OCI-LY7 (cell line): ENCODE results near the gene MFRP. TPM values are rescaled to one million over a fixed set of nuclear protein-coding genes. Genes with fewer than 3 reads are reported as not detected.

Experiments
- BruUV-seq: library from RNA; stranded (reverse); fragments of 400-500 nt; replicated peaks from 2 replicates; lab custom pipeline; 2021; lab: Mats Ljungman, UMichigan
- CTCF ChIA-PET: fragments of 300-600 bp; sonication (Branson Sonifier 250); formaldehyde crosslinking; loops from one replicate; lab custom pipeline; 2022; ENCODE audit warnings: antibody characterized with exemption; ENCODE audit not compliant: unreplicated experiment; lab: Charles Lee
- POLR2A ChIA-PET: fragments of 300-600 bp; sonication (Branson Sonifier 250); formaldehyde crosslinking; loops from one replicate; lab custom pipeline; 2022; ENCODE audit warnings: antibody characterized with exemption; lab: Charles Lee
- DNase-seq: peaks from one replicate; pipeline ENCODE4 v3.0.0-alpha.2; 2015; ENCODE audit warnings: low spot score
- H2AFZ ChIP-seq: fragments of 200-600 bp; sonication (generic), shearing (Covaris generic); 2 replicates; pipeline ENCODE4 v1.6.1; 2014; ENCODE audit warnings: mild to moderate bottlenecking, antibody characterized with exemption, low read length, moderate library complexity
- H3K27ac ChIP-seq: fragments of 200-600 bp; sonication (generic); 2 replicates; pipeline ENCODE4 v1.5.1; 2014; ENCODE audit warnings: mixed run types, low read depth, mild to moderate bottlenecking, moderate library complexity, low read length, inconsistent platforms; ENCODE audit not compliant: poor library complexity, severe bottlenecking
- H3K36me3 ChIP-seq: fragments of 200-600 bp; sonication (generic); 2 replicates; pipeline ENCODE4 v1.6.1; 2014; ENCODE audit warnings: mild to moderate bottlenecking, antibody characterized with exemption, low read length, moderate library complexity, mixed read lengths; ENCODE audit not compliant: insufficient read depth
- H3K4me1 ChIP-seq: fragments of 200-600 bp; sonication (generic); 2 replicates; pipeline ENCODE4 v1.5.1; 2014; ENCODE audit warnings: mild to moderate bottlenecking, low read length; ENCODE audit not compliant: insufficient read depth, poor library complexity, severe bottlenecking
- H3K4me2 ChIP-seq: fragments of 200-600 bp; sonication (generic); 2 replicates; pipeline ENCODE4 v1.6.1; 2014; ENCODE audit warnings: mild to moderate bottlenecking, low read length
- H3K4me3 ChIP-seq: fragments of 200-600 bp; sonication (generic); 2 replicates; pipeline ENCODE4 v1.5.1; 2014; ENCODE audit warnings: mild to moderate bottlenecking, low read depth, low read length; ENCODE audit not compliant: poor library complexity, severe bottlenecking
- H3K79me2 ChIP-seq: fragments of 200-600 bp; sonication (generic); 2 replicates; pipeline ENCODE4 v1.6.1; 2016; ENCODE audit warnings: low read depth, mild to moderate bottlenecking, low read length, moderate library complexity, mixed read lengths; ENCODE audit not compliant: insufficient read depth
- H3K9me2 ChIP-seq: fragments of 200-600 bp; sonication (generic); 2 replicates; pipeline ENCODE4 v1.6.1; 2016; ENCODE audit warnings: mild to moderate bottlenecking, low read length, mixed read lengths; ENCODE audit not compliant: insufficient read depth
- H3K9me3 ChIP-seq: fragments of 200-600 bp; sonication (generic); 2 replicates; pipeline ENCODE4 v1.6.1; 2014; ENCODE audit warnings: mild to moderate bottlenecking, mixed run types, low read length, mixed read lengths
- H4K20me1 ChIP-seq: fragments of 200-600 bp; sonication (generic); 2 replicates; pipeline ENCODE4 v1.6.1; 2014; ENCODE audit warnings: mild to moderate bottlenecking, antibody characterized with exemption, low read length, moderate library complexity, mixed read lengths; ENCODE audit not compliant: insufficient read depth
- CTCF ChIP-seq: fragments of 200-600 bp; sonication (generic); conservative IDR thresholded peaks from 2 replicates; pipeline ENCODE4 v1.5.1; 2014; ENCODE audit warnings: mild to moderate bottlenecking, antibody characterized with exemption, low read length, moderate library complexity, mixed read lengths
- EZH2phosphoT487 ChIP-seq: fragments of 200-600 bp; sonication (generic); IDR thresholded peaks from 2 replicates; pipeline ENCODE4 v1.6.1; 2018; ENCODE audit warnings: low read depth, borderline replicate concordance, mild to moderate bottlenecking, mixed run types, antibody characterized with exemption, low read length, moderate library complexity, mixed read lengths
- intact Hi-C: fragments of 100-400 bp; cut with micrococcal nuclease; formaldehyde crosslinking; loops from one replicate; pipeline ENCODE4 v1.10.0; 2022; ENCODE audit not compliant: unreplicated experiment
- total RNA-seq, 2 experiments: library from RNA; depleted of rRNA in 1 of 2; stranded (reverse); fragments of >200 nt in 1 of 2; shearing (Covaris generic) in 1 of 2; gene quantifications; 2 replicates each; pipeline ENCODE4 v1.2.3, GENCODE V29; 2014 to 2022

Gene MFRP
- total RNA-seq, 2 experiments from 2014 or later: not detected

GRCh38 chr11:119342362-119343130 is 4.0 kb downstream of the MFRP start:
- Histone ChIP-seq H4K20me1 (no peaks in the 10 kb centered on the region), H3K27ac (no peak overlapping the region), H2AFZ (no peak overlapping the region), H3K4me2 (no peak overlapping the region), H3K4me1 (peaks cover 23% of the 10 kb centered on the region), H3K4me3 (no peak overlapping the region), H3K9me3 (no peaks in the 10 kb centered on the region), H3K36me3 (no peaks in the 10 kb centered on the region), H3K79me2 (no peaks in the 10 kb centered on the region), H3K9me2 (no peaks in the 10 kb centered on the region)
- TF ChIP-seq CTCF: no peak
- no peak for TF ChIP-seq EZH2phosphoT487
- ChIA-PET CTCF (no interaction called here), POLR2A (no interaction called here)
- DNase-seq: no peak
- intact Hi-C loops: no loop called here
- no TSS peak for BruUV-seq

DNA sequence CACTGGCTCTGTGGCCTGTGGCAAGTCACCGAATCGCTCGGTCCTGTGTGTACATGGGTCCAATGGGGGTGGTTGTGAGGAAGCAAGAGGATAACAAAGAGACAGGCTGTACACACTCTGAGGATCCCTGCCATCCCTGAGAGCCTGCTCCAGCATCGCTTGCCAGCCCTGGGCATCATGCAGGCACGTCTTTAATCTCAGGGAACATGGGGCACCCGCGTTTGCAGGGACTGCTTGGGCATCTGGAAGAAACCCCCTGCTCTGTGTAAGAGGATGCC is 4.5 kb downstream of the MFRP start:
- Histone ChIP-seq H2AFZ (no peak overlapping the region), H3K9me3 (no peaks in the 10 kb centered on the region), H3K4me1 (peaks cover 29% of the 10 kb centered on the region), H3K79me2 (no peaks in the 10 kb centered on the region), H3K4me3 (no peak overlapping the region), H3K9me2 (no peaks in the 10 kb centered on the region), H3K27ac (no peak overlapping the region), H4K20me1 (no peaks in the 10 kb centered on the region), H3K4me2 (no peak overlapping the region), H3K36me3 (no peaks in the 10 kb centered on the region)
- TF ChIP-seq CTCF (no peak), EZH2phosphoT487 (no peak)
- no TSS peak for BruUV-seq
- intact Hi-C loops: no loop called here
- CTCF ChIA-PET: no interaction called here
- DNase-seq: no peak
- POLR2A ChIA-PET: no interaction called here
